Keratinocyte (primary cell): ENCODE data around the gene HDAC9. TPM values are rescaled to one million over a fixed set of nuclear protein-coding genes. Genes with fewer than 3 reads are reported as not detected.

Source experiments
- DNase-seq: peaks from one replicate; pipeline ENCODE4 v3.0.0-alpha.2; 2011; ENCODE audit warnings: low read depth, missing footprints, low spot score
- FAIRE-seq: peaks from 2 replicates; lab custom pipeline; 2011; peaks lifted over from hg19 to GRCh38; lab: Jason Lieb, UNC
- H2AFZ ChIP-seq: 2 replicates; pipeline ENCODE4 v1.6.0; 2012; ENCODE audit warnings: low read length, control low read depth, inconsistent platforms; ENCODE audit not compliant: control insufficient read depth
- H3K27ac ChIP-seq: 2 replicates; pipeline ENCODE4 v1.5.1; 2011; ENCODE audit warnings: low read length; ENCODE audit not compliant: control insufficient read depth, insufficient read depth
- H3K27me3 ChIP-seq: 3 replicates; pipeline ENCODE4 v1.6.0; 2011; ENCODE audit warnings: low read length; ENCODE audit not compliant: control insufficient read depth, insufficient read depth; ENCODE audit errors: extremely low read depth
- H3K36me3 ChIP-seq, 2 experiments: 2 replicates in 1 of 2; 3 replicates in 1 of 2; pipeline ENCODE4 v1.5.1; 2011; ENCODE audit warnings: low read length in 2 of 2, mild to moderate bottlenecking in 1 of 2; ENCODE audit not compliant: control insufficient read depth in 2 of 2, insufficient read depth in 2 of 2; ENCODE audit errors: extremely low read depth in 1 of 2
- H3K4me1 ChIP-seq: 3 replicates; pipeline ENCODE4 v1.5.1; 2011; ENCODE audit warnings: low read length; ENCODE audit not compliant: control insufficient read depth, insufficient read depth; ENCODE audit errors: extremely low read depth
- H3K4me2 ChIP-seq: 3 replicates; pipeline ENCODE4 v1.6.0; 2011; ENCODE audit warnings: low read depth, low read length; ENCODE audit not compliant: control insufficient read depth, insufficient read depth; ENCODE audit errors: extremely low read depth
- H3K4me3 ChIP-seq, 3 experiments: fragments of 200-600 bp in 1 of 3; sonication (generic) in 1 of 3; 2 replicates in 2 of 3; 3 replicates in 1 of 3; pipeline ENCODE4 v1.5.1; 2011 to 2016; ENCODE audit warnings: low read length in 3 of 3, mild to moderate bottlenecking in 3 of 3, control low read depth in 2 of 3, inconsistent platforms in 1 of 3, low read depth in 1 of 3, mixed read lengths in 1 of 3, mixed run types in 1 of 3, moderate library complexity in 1 of 3; ENCODE audit not compliant: control insufficient read depth in 2 of 3, insufficient read depth in 2 of 3; ENCODE audit errors: extremely low read depth in 1 of 3
- H3K79me2 ChIP-seq: 2 replicates; pipeline ENCODE4 v1.6.0; 2012; ENCODE audit warnings: low read length; ENCODE audit not compliant: control insufficient read depth, insufficient read depth
- H3K9ac ChIP-seq: 3 replicates; pipeline ENCODE4 v1.6.0; 2011; ENCODE audit warnings: low read length; ENCODE audit not compliant: control insufficient read depth, insufficient read depth; ENCODE audit errors: extremely low read depth
- H3K9me1 ChIP-seq: 3 replicates; pipeline ENCODE4 v1.6.0; 2011; ENCODE audit warnings: low read length; ENCODE audit not compliant: control insufficient read depth, insufficient read depth; ENCODE audit errors: extremely low read depth
- H3K9me3 ChIP-seq: 2 replicates; pipeline ENCODE4 v1.5.1; 2012; ENCODE audit warnings: low read depth, low read length; ENCODE audit not compliant: control insufficient read depth
- H4K20me1 ChIP-seq: 3 replicates; pipeline ENCODE4 v1.6.0; 2011; ENCODE audit warnings: low read length; ENCODE audit not compliant: control insufficient read depth, insufficient read depth; ENCODE audit errors: extremely low read depth
- CTCF ChIP-seq, 3 experiments: IDR thresholded peaks in 1 of 3; conservative IDR thresholded peaks in 1 of 3; optimal IDR thresholded peaks in 1 of 3; 2 replicates in 2 of 3; 3 replicates in 1 of 3; pipeline versions ENCODE3 to v1.5.1; 2011; ENCODE audit warnings: low read length in 3 of 3, mild to moderate bottlenecking in 3 of 3, moderate library complexity in 2 of 3, control low read depth in 1 of 3, inconsistent platforms in 1 of 3; ENCODE audit not compliant: insufficient read depth in 2 of 3; ENCODE audit errors: extremely low read depth in 1 of 3
- EZH2 ChIP-seq: IDR thresholded peaks from one replicate; pipeline ENCODE4 v1.6.1; 2012; ENCODE audit warnings: inconsistent platforms, mild to moderate bottlenecking, low read length, moderate library complexity
- dilution Hi-C: fragments of 300-500 bp; cut with MboI; formaldehyde crosslinking; loops from one replicate; pipeline ENCODE4 v1.7.0; 2020; ENCODE audit warnings: low sequenced_read_pairs; ENCODE audit not compliant: extremely low pct_ligation_motif_present
- polyA plus RNA-seq, 5 experiments: library from polyadenylated mRNA; depleted of rRNA in 3 of 5; stranded (reverse) in 3 of 5; stranded (forward) in 1 of 5; unstranded in 1 of 5; fragments of >200 nt; gene quantifications; 1 replicate in 1 of 5; 2 replicates in 3 of 5; 3 replicates in 1 of 5; pipeline versions ENCODE4 v1.2.1 to v1.2.3, GENCODE V29; 2011 to 2012; ENCODE audit warnings: missing spikeins in 2 of 5, low read depth in 1 of 5, low replicate concordance in 1 of 5

Gene HDAC9
- polyA plus RNA-seq, 1 donor (not counting 4 experiments of a cell fraction or from before 2014, with no cell fraction given) = 24.6 TPM

- no peak for DNase-seq
- H2AFZ ChIP-seq = no peak overlapping the region
- H3K27ac ChIP-seq = no peak overlapping the region
- H3K4me3 ChIP-seq = no peak overlapping the region
- no peak overlapping the region for H3K4me2 ChIP-seq
- dilution Hi-C loops = no loop called here
- H3K9me3 ChIP-seq = no peaks in the 10 kb centered on the region
- TF ChIP-seq EZH2 (no peak), CTCF (optimal IDR thresholded peaks at IDR 0.05 in 1 of 3, IDR thresholded peaks at IDR 0.05 in 1 of 3, conservative IDR thresholded peaks at IDR 0.05 in 1 of 3; ENCODE audit: extremely low read depth in 1 of 3, insufficient read depth in 2 of 3, low read length in 3 of 3) (no peak)
- H4K20me1 ChIP-seq = no peaks in the 10 kb centered on the region
- H3K9me1 ChIP-seq = no peaks in the 10 kb centered on the region
- H3K9ac ChIP-seq = no peak overlapping the region
- no peak for FAIRE-seq
- no peaks in the 10 kb centered on the region for H3K79me2 ChIP-seq
- peaks cover 0 to 9% of the 10 kb centered on the region in 2 experiments for H3K36me3 ChIP-seq
- no peaks in the 10 kb centered on the region for H3K4me1 ChIP-seq
- H3K27me3 ChIP-seq = no peaks in the 10 kb centered on the region
These were observed 130.5 kb downstream of the HDAC9 start for GRCh38 chr7:18626086-18626485.

GRCh38 chr7:18626717-18627116, 131.2 kb downstream of the HDAC9 start:
- DNase-seq (no peak), FAIRE-seq (no peak)
- TF ChIP-seq EZH2 (no peak), CTCF (optimal IDR thresholded peaks at IDR 0.05 in 1 of 3, IDR thresholded peaks at IDR 0.05 in 1 of 3, conservative IDR thresholded peaks at IDR 0.05 in 1 of 3; ENCODE audit: extremely low read depth in 1 of 3, insufficient read depth in 2 of 3, low read length in 3 of 3) (no peak)
- Histone ChIP-seq H3K79me2 (no peaks in the 10 kb centered on the region), H3K9ac (no peak overlapping the region), H3K9me3 (no peaks in the 10 kb centered on the region), H3K36me3 (peaks cover 0 to 9% of the 10 kb centered on the region in 2 experiments), H3K4me3 (no peak overlapping the region), H4K20me1 (no peaks in the 10 kb centered on the region), H3K27me3 (no peaks in the 10 kb centered on the region), H3K27ac (no peak overlapping the region), H3K4me2 (no peak overlapping the region), H3K4me1 (no peaks in the 10 kb centered on the region), H2AFZ (no peak overlapping the region), H3K9me1 (no peaks in the 10 kb centered on the region)
- dilution Hi-C loops = no loop called here
